ENCODE data around the gene C1S. TPM values are rescaled to one million over a fixed set of nuclear protein-coding genes. Genes with fewer than 3 reads are reported as not detected.
"Not testable (repeated sequence)": the region's sequence is repeated elsewhere in the genome, so short reads cannot be mapped to it uniquely, and the experiment has no call there.

C1S gene
- total and polyA plus RNA-seq, 10 donors, result 102 to 451 (median 257) TPM

GRCh38 chr12:7103837-7104584 lies 43.5 kb downstream of the C1S start:
- Histone ChIP-seq H3K4me3 (no peak overlapping the region), H3K4me1 (peaks cover 0 to 80% (median 23%) of the 10 kb centered on the region in 6 donors), H3K36me3 (peaks cover 0 to 66% (median 24%) of the 10 kb centered on the region in 6 donors), H3K27ac (no peak overlapping the region), H3K27me3 (replicated peaks in 1 of 7) (no peaks in the 10 kb centered on the region), H3K9me3 (peaks cover 0 to 15% (median 11%) of the 10 kb centered on the region in 8 donors)
- WGBS, 5 donors, result 92 to 96% (median 93%) methylated on average over 14 of the region's 14 CpGs
- intact Hi-C loops (cut with DNase I; ENCODE audit: low total_unique reads), result no loop called here
- no peak for DNase-seq
- TF ChIP-seq POLR2AphosphoS5 (IDR thresholded peaks at IDR 0.05) (no peak), POLR2A (IDR thresholded peaks at IDR 0.05) (no peak), CTCF (IDR thresholded peaks at IDR 0.05 in 8 of 11, conservative IDR thresholded peaks at IDR 0.05 in 3 of 11) (no peak)

- H3K36me3 ChIP-seq, result peaks cover 0 to 45% (median 19%) of the 10 kb centered on the region in 6 donors
- DNase-seq, result no peak
- no peak overlapping the region for H3K4me3 ChIP-seq
- peaks cover 9 to 91% (median 40%) of the 10 kb centered on the region in 6 donors for H3K4me1 ChIP-seq
- intact Hi-C loops (cut with DNase I; ENCODE audit: low total_unique reads), result no loop called here
- H3K9me3 ChIP-seq, result peaks cover 0 to 15% (median 11%) of the 10 kb centered on the region in 8 donors
- WGBS, 5 donors, result 84 to 98% (median 95%) methylated on average over 1 of the region's 1 CpG
- TF ChIP-seq POLR2AphosphoS5 (IDR thresholded peaks at IDR 0.05) (no peak), CTCF (IDR thresholded peaks at IDR 0.05 in 8 of 11, conservative IDR thresholded peaks at IDR 0.05 in 3 of 11) (no peak), POLR2A (IDR thresholded peaks at IDR 0.05) (no peak)
- H3K27ac ChIP-seq, result peak overlapping the region in 2 of 8 donors; percentile 96 to 98
- H3K27me3 ChIP-seq (replicated peaks in 1 of 7), result no peaks in the 10 kb centered on the region
These were observed 45.6 kb downstream of the C1S start for GRCh38 chr12:7106082-7106481.

GRCh38 chr12:7107181-7107580 lies 46.7 kb downstream of the C1S start:
- peaks cover 9 to 94% (median 45%) of the 10 kb centered on the region in 6 donors for H3K4me1 ChIP-seq
- H3K9me3 ChIP-seq, result peaks cover 0 to 15% (median 11%) of the 10 kb centered on the region in 8 donors
- peaks cover 0 to 34% (median 14%) of the 10 kb centered on the region in 6 donors for H3K36me3 ChIP-seq
- 97 to 100% (median 98%) methylated on average over 5 of the region's 5 CpGs for WGBS, 5 donors
- H3K4me3 ChIP-seq, result peak overlapping the region in 5 of 8 donors; percentile 58 to 86 (median 68)
- H3K27me3 ChIP-seq (replicated peaks in 1 of 7); DNase-seq; intact Hi-C loops (cut with DNase I; ENCODE audit: low total_unique reads): not testable (repeated sequence)
- H3K27ac ChIP-seq, result peak overlapping the region in 7 of 8 donors; percentile 94 to 98 (median 96)

- H3K27me3 ChIP-seq (replicated peaks in 1 of 7), result no peaks in the 10 kb centered on the region
- H3K4me1 ChIP-seq, result peaks cover 12 to 94% (median 48%) of the 10 kb centered on the region in 6 donors
- H3K36me3 ChIP-seq, result peaks cover 0 to 29% (median 14%) of the 10 kb centered on the region in 6 donors
- DNase-seq, result no peak
- peak overlapping the region; percentile 58 to 86 (median 68) for H3K4me3 ChIP-seq
- 28 to 63% (median 33%) methylated on average over 3 of the region's 3 CpGs for WGBS, 5 donors
- TF ChIP-seq POLR2AphosphoS5 (IDR thresholded peaks at IDR 0.05) (no peak), POLR2A (IDR thresholded peaks at IDR 0.05) (no peak), CTCF (IDR thresholded peaks at IDR 0.05 in 8 of 11, conservative IDR thresholded peaks at IDR 0.05 in 3 of 11) (peak in 1 of 11 experiments; percentile 3)
- intact Hi-C loops (cut with DNase I; ENCODE audit: low total_unique reads), result no loop called here
- H3K27ac ChIP-seq, result peak overlapping the region; percentile 89 to 98 (median 96)
- H3K9me3 ChIP-seq, result peaks cover 0 to 15% (median 11%) of the 10 kb centered on the region in 8 donors
These were observed 47.1 kb downstream of the C1S start for GRCh38 chr12:7107636-7108002.

Data from spleen (tissue), 11 donors.